HG02884 (cell line): ENCODE results near the gene PER3.

Experiments used
- ATAC-seq: cut with Tn5 transposase; IDR thresholded peaks from one replicate; pipeline ENCODE4 v1.9.1; 2021; ENCODE audit warnings: mild to moderate bottlenecking, moderate library complexity; ENCODE audit not compliant: unreplicated experiment

The PER3 gene

DNA sequence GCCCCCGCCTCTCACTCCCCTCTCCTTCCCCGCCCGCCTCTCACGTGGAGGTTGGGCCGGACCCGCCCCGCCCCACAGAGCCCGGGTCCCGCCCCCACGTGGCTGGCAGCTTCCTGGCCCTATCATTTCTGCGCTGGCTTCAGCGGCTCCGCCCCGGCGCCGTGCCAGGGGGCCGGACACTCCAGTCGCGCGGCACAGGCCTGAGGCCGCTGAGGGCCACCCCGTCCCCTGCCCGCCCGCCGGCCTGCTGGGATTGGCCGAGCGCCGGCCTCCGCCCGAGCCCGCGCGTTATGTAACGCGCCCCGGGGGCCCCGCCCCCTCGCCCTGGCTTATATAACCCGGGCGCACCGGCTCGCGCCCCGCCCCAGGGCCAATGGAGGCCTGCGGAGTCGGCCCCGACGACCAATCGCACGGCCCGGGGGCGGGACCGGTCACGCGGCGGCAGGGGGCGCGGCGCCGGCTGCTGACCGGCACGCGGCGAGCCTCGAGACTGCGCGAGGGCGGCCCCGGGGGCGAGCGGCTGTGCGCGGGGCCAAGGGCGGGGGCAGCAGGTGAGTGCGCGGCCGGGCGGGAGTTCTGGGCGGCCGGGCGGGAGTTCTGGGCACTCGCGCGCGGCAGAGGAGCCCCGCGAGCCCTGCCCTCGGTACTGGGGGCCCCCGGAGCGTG, at the start of gene PER3:
Gene PER3 (plus strand): TSS at position 466 of the 666 bp plus-strand sequence. CDS start 587 bp downstream, outside the sequence.
- ATAC-seq, result peak; percentile 73

DNA sequence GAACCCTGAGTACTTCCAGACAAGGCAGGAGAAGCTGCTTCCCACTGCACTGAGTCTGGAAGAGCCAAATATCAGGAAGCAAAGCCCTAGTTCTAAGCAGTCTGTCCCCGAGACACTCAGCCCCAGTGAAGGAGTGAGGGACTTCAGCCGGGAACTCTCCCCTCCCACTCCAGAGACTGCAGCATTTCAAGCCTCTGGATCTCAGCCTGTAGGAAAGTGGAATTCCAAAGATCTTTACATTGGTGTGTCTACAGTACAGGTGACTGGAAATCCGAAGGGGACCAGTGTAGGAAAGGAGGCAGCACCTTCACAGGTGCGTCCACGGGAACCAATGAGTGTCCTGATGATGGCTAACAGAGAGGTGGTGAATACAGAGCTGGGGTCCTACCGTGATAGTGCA, 46.0 kb upstream of the PER3 start:
- ATAC-seq, result no peak

DNA sequence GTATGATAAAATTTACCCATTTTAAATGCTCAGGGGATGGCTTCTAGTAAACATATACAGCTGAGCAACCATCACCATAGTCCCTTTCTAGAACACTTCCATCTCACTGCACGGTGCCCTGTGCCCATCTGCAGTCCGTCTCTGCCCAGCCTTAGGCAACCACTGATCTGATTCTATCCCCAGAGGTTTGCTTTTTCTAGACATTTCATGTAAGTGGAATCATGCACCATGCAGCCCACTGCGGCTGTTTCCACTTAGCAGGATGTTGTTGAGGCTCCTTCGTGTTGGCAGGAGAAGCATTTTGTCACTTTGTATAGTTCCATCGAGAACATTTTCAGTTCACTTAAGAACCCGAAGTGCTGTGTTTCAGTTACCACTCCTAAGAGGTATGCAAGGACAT, 40.7 kb upstream of the PER3 start:
- ATAC-seq, result no peak

DNA sequence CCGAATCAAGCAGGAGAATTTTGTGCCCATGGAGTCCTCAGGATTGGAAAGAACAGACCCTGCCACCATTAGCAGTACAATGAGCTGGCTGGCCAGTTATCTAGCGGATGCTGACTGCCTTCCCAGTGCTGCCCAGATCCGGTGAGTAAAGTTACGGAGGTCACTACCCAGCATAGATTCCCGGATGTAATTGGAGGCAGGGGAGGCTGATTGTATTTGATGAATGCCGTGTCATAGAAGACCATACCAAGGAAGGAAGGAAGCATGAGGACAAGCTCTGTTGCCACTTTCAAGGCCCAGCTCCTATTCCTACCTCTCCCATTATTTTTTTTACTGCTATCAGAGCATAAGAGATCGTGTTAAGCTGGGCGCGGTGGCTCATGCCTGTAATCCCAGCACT, 39.2 kb upstream of the PER3 start:
- ATAC-seq, result no peak

DNA sequence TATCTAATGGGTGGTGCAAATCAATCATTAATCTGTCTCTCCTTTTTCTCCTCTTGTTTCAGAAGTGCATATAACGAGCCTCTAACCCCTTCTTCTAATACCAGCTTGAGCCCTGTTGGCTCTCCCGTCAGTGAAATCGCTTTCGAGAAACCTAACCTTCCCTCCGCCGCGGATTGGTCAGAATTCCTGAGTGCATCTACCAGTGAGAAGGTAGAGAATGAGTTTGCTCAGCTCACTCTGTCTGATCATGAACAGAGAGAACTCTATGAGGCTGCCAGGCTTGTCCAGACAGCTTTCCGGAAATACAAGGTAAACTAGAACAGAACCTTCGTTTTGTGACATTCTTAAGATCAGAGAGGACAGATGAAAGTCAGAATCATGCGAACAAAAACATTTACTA, 38.3 kb upstream of the PER3 start:
- ATAC-seq, result no peak

GRCh38 chr1:7747605-7748004, 36.5 kb upstream of the PER3 start:
- ATAC-seq, result no peak

DNA sequence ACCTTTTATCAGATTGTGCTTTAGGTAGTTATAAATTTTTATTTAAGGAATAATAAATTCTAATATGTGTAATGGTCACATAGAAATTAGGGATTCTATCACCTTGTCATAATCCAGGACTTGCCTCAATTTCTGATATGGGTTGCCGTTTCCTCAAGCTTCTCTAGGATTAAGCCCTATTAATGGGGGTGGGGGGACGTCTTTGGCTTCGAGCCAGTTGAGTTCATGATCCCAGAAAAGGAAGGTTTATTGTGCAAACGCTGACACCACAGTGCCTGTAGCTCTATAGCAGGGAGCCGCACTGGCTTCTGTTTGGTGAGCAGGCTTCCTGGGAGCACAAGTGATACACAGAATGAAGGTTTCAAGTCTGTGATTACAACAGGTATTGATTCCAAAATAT, 35.0 kb upstream of the PER3 start:
- ATAC-seq, result no peak

- no peak for ATAC-seq
Measured at GRCh38 chr1:7751174-7751573, 32.9 kb upstream of the PER3 start.

- ATAC-seq, result no peak
Measured at GRCh38 chr1:7752512-7753417, 31.3 kb upstream of the PER3 start.

DNA sequence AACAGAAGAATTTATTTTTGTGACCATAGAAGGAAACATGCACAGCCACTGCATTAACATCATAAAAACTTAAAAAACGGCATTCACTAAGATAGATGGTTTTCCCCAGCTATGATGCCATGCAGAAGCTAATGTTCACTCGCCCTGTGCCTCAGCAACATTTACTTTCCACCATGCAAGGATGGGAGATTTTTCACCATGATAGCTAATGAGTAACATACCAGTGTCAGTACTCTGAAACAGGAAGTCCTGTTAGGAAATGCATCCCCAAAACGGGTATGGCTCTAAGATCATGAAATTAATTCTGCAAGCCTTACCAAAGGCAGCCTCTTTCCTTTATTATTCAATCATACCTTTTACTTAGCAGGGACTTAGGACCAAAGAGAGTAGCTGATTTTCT, 30.4 kb upstream of the PER3 start:
- ATAC-seq, result no peak

DNA sequence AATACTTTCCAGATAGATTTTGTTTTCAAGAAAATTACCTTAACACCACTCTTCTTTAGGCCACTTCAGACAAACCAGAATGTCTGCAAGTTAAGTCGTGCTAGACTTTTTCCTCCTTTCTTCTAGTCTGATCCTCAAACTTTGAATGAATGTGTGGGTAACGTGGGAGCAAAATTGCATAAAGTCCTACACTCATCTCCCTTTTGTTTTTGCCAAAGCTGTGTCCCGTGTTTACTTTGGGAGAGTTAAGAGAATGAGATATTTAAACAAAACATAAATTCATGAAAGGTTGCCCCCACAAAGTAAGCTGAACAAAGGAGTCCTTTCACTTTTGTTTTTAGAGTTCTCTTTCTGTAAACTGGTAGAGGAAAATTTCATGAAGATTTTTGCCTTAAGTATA, 29.9 kb upstream of the PER3 start:
- ATAC-seq, result no peak

DNA sequence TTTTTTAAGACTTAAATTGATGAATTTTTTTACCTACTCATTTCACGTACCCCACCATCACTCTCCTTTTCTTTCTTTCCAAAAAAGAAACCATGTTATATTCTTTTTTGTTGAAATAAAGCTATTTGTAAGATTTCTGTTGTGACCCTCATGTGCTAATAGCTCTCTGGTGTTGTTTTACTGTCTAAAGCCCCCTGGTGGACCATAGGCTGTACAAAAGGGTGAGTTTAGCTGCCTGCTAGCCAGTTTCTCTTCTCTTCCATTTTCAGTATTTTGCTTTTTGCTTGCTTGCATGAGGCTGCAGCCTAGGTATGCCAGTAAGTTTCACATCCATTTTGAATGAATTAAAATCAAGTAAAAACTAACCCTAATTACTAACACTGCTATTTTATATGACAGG, 28.6 kb upstream of the PER3 start:
- ATAC-seq, result no peak

GRCh38 chr1:7760245-7760644, 23.8 kb upstream of the PER3 start:
- ATAC-seq, result no peak

DNA sequence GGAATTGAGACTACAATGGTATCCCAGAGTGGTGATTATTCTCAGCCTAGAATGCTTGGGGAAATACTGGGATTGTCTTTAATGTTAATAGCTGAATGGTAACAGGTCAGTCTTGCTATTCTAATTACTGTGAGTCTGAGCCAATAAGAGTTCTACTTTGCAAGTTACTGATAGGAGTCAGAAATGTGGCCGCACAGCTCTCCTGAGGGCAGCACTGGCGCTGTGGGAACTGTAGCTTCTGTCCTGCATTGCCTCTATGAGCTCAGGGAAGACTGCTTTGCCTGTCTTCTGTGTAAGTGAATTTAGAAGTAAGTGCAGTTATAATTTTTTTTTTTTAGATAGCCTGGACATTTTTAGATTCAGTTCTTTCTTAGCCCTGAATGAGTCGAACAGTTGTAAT, 23.0 kb upstream of the PER3 start:
- ATAC-seq, result no peak

GRCh38 chr1:7767176-7767575, 16.9 kb upstream of the PER3 start:
- ATAC-seq, result no peak

DNA sequence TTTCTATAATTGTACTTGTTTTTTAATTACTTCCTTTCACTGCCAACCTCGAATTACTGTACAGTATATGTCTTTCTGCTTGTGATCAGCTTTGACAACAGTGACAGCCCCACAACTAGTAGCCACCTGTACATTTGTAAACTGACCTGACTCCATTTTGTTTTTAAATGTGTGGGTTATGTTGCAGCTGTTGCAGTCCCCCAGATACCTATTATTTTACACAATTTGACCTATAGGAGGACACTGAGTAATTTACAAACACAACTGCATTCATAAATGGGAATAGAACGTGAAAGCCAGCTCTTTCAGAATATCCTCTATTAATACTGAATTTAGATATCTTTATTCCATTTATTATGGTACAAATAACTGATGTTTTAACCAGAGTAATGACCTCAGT, 15.5 kb upstream of the PER3 start:
- no peak for ATAC-seq

DNA sequence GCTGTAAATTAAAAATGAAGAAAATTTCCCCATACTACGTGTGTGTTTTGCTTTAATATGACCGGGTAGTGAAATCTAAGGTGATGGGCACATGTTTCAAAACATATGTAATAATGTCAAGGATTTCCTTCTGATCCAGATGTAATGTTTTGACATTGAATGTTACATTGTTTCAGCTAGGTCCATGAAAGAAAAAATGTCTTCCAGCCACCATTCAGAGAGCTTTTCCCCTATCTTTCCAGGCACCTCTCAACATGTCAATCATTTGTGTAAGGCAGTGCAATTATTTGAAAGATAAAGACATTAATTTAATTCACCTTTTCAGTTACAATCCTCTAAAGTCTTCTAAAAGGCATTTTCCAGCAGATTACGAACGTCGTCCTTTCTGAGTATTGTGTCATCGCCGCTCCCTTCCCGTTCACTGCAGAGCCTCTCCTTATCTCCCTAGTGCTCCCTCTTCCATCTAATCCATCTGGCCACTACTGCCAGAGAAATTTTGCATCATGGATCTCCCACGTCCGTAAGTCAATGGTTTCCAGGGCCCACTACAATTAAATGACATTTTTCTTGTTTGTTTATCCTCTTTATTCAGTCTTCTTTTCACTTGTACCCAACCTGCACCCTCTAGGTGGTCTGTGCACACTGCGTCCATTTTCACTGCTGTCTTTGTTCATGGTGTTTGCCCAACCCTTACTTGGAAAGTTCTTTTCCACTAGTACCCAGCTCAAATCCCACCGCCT, 14.2 kb upstream of the PER3 start:
- ATAC-seq, result no peak

- ATAC-seq, result no peak
Measured at GRCh38 chr1:7770669-7770996, 13.5 kb upstream of the PER3 start.

GRCh38 chr1:7770997-7771822, 12.9 kb upstream of the PER3 start, which contains the start of gene VAMP3:
Gene VAMP3, plus strand, starts transcription at chr1:7771296. Its CDS starts 88 bp downstream, at chr1:7771384.
- ATAC-seq, result peak; percentile 60

DNA sequence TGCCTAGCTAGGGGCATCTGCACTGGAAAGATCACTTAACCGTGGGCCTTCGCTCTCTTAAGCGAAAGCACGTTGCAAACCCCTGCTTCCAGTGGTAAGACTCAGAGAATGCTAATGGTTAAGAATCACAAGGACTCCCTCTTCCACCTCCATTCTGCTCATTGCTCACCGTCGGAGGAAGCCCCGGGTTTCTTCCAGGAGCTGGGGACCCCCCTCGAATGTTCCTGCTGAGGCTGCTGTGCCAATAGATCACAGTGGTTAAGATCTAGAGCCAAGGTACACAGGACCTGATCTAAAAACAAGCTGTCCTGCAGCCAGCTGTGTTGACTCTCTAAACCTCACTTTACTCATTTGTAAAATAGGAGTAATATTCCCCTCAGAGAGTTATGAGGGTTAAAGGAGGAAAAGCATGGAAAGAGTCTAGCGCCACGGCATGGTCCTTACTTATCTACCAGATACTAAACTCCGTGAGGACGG, 12.2 kb upstream of the PER3 start:
- no peak for ATAC-seq

DNA sequence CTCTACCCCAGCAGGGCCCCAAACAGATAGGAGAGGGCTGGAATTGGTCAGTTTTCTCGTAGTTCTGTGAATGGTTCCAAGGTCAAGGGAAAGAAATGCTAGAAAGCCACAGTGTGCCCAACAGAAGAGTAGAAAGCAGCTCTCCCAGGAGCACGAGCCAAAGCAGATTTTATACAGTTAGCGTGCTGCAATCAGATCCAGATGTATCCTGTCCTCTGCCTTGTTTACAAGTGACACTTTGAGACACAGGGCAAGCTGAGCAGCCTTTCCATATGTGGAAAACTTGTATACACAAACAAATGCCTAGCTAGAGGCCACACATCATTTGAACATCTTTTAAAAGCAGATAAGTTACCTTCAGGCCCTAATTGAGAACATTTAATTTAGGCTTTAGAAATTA, 6.5 kb upstream of the PER3 start:
- no peak for ATAC-seq
